ENCODE data around the gene CDRT4.
"Not testable (repeated sequence)": the region's sequence is repeated elsewhere in the genome, so short reads cannot be mapped to it uniquely, and the experiment has no call there.

DNA sequence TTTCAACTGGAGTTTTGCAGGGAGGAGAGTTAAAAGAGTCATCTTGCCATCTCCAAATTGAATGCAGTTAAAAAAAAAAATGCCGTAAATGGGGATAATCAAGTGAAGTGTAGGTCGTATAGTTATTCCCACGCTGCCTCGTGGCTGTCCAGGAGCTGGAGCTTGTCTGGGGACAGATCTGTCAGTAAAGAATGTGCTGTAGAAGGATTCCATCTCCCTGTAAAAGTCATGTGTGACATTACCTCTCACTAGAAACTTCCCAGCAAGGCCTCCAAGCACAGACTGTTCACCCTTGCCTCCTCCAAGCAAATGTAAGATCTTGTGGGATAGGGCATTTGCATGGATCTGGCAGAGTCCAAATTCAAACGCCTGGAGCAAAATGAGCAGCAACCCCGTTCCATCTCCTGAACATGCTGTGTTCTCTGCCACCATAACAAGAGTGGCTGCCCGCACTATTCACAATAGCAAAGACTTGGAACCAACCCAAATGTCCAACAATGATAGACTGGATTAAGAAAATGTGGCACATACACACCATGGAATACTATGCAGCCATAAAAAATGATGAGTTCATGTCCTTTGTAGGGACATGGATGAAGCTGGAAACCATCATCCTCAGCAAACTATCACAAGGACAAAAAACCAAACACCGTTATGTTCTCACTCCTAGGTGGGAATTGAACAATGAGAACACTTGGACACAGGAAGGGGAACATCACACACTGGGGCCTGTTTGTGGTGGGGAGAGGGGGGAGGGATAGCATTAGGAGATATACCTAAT is 28.0 kb downstream of the CDRT4 start:
- TF ChIP-seq, protein P1, sequence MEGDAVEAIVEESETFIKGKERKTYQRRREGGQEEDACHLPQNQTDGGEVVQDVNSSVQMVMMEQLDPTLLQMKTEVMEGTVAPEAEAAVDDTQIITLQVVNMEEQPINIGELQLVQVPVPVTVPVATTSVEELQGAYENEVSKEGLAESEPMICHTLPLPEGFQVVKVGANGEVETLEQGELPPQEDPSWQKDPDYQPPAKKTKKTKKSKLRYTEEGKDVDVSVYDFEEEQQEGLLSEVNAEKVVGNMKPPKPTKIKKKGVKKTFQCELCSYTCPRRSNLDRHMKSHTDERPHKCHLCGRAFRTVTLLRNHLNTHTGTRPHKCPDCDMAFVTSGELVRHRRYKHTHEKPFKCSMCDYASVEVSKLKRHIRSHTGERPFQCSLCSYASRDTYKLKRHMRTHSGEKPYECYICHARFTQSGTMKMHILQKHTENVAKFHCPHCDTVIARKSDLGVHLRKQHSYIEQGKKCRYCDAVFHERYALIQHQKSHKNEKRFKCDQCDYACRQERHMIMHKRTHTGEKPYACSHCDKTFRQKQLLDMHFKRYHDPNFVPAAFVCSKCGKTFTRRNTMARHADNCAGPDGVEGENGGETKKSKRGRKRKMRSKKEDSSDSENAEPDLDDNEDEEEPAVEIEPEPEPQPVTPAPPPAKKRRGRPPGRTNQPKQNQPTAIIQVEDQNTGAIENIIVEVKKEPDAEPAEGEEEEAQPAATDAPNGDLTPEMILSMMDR (IDR thresholded peaks at IDR 0.05 in 2 of 3, conservative IDR thresholded peaks at IDR 0.05 in 1 of 3; ENCODE audit: borderline replicate concordance in 1 of 3, insufficient read depth in 1 of 3, low read depth in 2 of 3, low read length in 2 of 3): not testable (repeated sequence)
- TF ChIP-seq POLR2A (IDR thresholded peaks at IDR 0.05; ENCODE audit: borderline replicate concordance, extremely low read depth, insufficient read depth, insufficient read length); EZH2phosphoT487 (IDR thresholded peaks at IDR 0.05; ENCODE audit: borderline replicate concordance); SP1 (IDR thresholded peaks at IDR 0.05; ENCODE audit: low read depth); CEBPB (IDR thresholded peaks at IDR 0.05; ENCODE audit: low read depth); SRF (IDR thresholded peaks at IDR 0.05; ENCODE audit: low read depth); EZH2 (IDR thresholded peaks at IDR 0.05); POLR2AphosphoS5 (IDR thresholded peaks at IDR 0.05; ENCODE audit: low read depth, low read length): not testable (repeated sequence)
- TF ChIP-seq, protein P2, sequence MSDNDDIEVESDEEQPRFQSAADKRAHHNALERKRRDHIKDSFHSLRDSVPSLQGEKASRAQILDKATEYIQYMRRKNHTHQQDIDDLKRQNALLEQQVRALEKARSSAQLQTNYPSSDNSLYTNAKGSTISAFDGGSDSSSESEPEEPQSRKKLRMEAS (IDR thresholded peaks at IDR 0.05): not testable (repeated sequence)

Measured in HCT116 (cell line).